HUES48 (cell line): Measurements from ENCODE around the gene C6orf52.
"Not testable (repeated sequence)": the region's sequence is repeated elsewhere in the genome, so short reads cannot be mapped to it uniquely, and the experiment has no call there.

ENCODE experiments used
- H3K27ac ChIP-seq: one replicate; pipeline ENCODE4 v1.7.0; 2013; ENCODE audit warnings: low read depth, low read length, inconsistent platforms
- H3K27me3 ChIP-seq: 2 replicates; pipeline ENCODE4 v1.6.1; 2013; ENCODE audit warnings: mild to moderate bottlenecking, low read length; ENCODE audit not compliant: control insufficient read depth, insufficient read depth
- H3K36me3 ChIP-seq: 2 replicates; pipeline ENCODE4 v1.6.1; 2013; ENCODE audit warnings: low read length; ENCODE audit not compliant: control insufficient read depth, insufficient read depth
- H3K4me1 ChIP-seq: 2 replicates; pipeline ENCODE4 v1.6.1; 2013; ENCODE audit warnings: mild to moderate bottlenecking, low read length; ENCODE audit not compliant: control insufficient read depth, insufficient read depth
- H3K4me3 ChIP-seq: 2 replicates; pipeline ENCODE4 v1.5.1; 2013; ENCODE audit warnings: mild to moderate bottlenecking, low read depth, low read length
- H3K9ac ChIP-seq: 2 replicates; pipeline ENCODE4 v1.6.1; 2013; ENCODE audit warnings: mild to moderate bottlenecking, low read depth, low read length, moderate library complexity
- H3K9me3 ChIP-seq: 2 replicates; pipeline ENCODE4 v1.6.1; 2013; ENCODE audit warnings: low read length; ENCODE audit not compliant: control insufficient read depth, insufficient read depth

C6orf52 gene

GRCh38 chr6:10676403-10676802, 18.0 kb downstream of the C6orf52 start:
- Histone ChIP-seq H3K9me3 (no peaks in the 10 kb centered on the region), H3K4me3 (no peak overlapping the region), H3K36me3 (no peaks in the 10 kb centered on the region), H3K9ac (no peak overlapping the region), H3K27ac (no peak overlapping the region), H3K27me3 (no peaks in the 10 kb centered on the region), H3K4me1 (no peaks in the 10 kb centered on the region)

DNA sequence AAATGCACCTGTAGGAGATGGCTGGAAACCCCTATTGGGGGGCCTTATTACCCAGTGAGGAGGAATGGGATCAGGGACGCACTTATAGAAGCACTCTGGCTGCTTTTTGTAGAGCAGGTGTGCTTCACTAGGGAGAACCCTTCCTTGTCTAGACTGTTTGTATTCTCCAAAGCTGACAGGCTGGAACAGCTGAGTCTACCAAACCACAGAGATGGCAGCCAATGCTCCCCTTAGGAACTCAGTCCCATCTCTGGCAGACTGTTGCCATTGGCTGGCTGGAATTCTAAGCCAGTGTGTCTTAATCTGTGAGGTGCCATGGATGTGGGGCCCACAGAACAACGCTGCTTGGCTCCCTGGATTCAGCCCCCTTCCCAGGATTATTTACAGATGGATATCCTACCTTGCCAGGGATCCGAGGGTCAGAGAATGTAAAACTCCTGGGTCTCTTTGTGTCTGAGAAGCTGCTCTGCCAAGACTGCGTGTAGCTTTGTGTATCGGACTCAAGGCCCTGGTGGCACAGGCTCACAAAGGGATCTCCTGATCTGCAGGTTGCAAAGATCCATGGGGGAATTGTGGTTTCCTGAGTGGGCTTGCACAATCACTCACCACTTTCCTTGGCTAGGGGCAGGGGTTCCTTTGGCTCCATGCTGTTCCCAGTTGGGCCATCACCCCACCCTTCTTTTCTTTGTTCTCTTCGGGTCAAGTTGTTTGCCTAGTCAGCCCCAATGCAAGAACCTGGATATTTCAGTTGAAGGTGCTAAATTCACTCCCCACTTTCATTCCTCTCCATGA, 26.1 kb downstream of the C6orf52 start:
- no peaks in the 10 kb centered on the region for H3K27me3 ChIP-seq
- no peak overlapping the region for H3K4me3 ChIP-seq
- no peaks in the 10 kb centered on the region for H3K9me3 ChIP-seq
- no peak overlapping the region for H3K27ac ChIP-seq
- no peak overlapping the region for H3K9ac ChIP-seq
- no peaks in the 10 kb centered on the region for H3K36me3 ChIP-seq
- H3K4me1 ChIP-seq, result no peaks in the 10 kb centered on the region

DNA sequence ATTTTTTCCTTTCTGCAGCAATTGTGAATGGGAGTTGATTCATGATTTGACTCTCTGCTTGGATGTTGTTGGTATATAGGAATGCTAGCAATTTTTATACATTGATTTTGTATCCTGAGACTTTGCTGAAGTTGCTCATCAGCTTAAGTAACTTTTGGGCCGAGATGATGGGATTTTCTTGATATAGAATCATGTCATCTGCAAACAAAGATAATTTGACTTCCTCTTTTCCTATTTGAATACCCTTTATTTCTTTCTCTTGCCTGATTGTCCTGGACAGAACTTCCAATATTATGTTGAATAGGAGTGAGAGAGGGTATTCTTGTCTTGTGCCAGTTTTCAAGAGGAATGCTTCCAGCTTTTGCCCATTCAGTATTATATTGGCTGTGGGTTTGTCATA, 28.8 kb downstream of the C6orf52 start:
- H3K9me3 ChIP-seq, H3K36me3 ChIP-seq, H3K27ac ChIP-seq, H3K9ac ChIP-seq, H3K4me3 ChIP-seq, H3K27me3 ChIP-seq, H3K4me1 ChIP-seq: not testable (repeated sequence)

- H3K4me3 ChIP-seq, result no peak overlapping the region
- no peaks in the 10 kb centered on the region for H3K36me3 ChIP-seq
- H3K9ac ChIP-seq, result no peak overlapping the region
- H3K4me1 ChIP-seq, result no peaks in the 10 kb centered on the region
- no peak overlapping the region for H3K27ac ChIP-seq
- H3K27me3 ChIP-seq, result no peaks in the 10 kb centered on the region
- H3K9me3 ChIP-seq, result no peaks in the 10 kb centered on the region
Measured at GRCh38 chr6:10662742-10663141, 31.7 kb downstream of the C6orf52 start.

- no peaks in the 10 kb centered on the region for H3K27me3 ChIP-seq
- no peak overlapping the region for H3K4me3 ChIP-seq
- H3K36me3 ChIP-seq, result no peaks in the 10 kb centered on the region
- no peaks in the 10 kb centered on the region for H3K9me3 ChIP-seq
- H3K9ac ChIP-seq, result no peak overlapping the region
- no peak overlapping the region for H3K27ac ChIP-seq
- no peaks in the 10 kb centered on the region for H3K4me1 ChIP-seq
Measured at GRCh38 chr6:10662207-10662606, 32.2 kb downstream of the C6orf52 start.

GRCh38 chr6:10660431-10661191, 33.8 kb downstream of the C6orf52 start:
- not testable (repeated sequence) for H3K9ac ChIP-seq, H3K9me3 ChIP-seq, H3K27ac ChIP-seq, H3K36me3 ChIP-seq, H3K4me1 ChIP-seq, H3K4me3 ChIP-seq, H3K27me3 ChIP-seq

GRCh38 chr6:10659699-10660348, 34.6 kb downstream of the C6orf52 start:
- H3K27ac ChIP-seq, result no peak overlapping the region
- H3K36me3 ChIP-seq, result no peaks in the 10 kb centered on the region
- no peaks in the 10 kb centered on the region for H3K27me3 ChIP-seq
- H3K4me1 ChIP-seq, result no peaks in the 10 kb centered on the region
- H3K9me3 ChIP-seq, result no peaks in the 10 kb centered on the region
- H3K9ac ChIP-seq, result no peak overlapping the region
- no peak overlapping the region; the same call in 1 of the 2 replicates for H3K4me3 ChIP-seq

GRCh38 chr6:10658910-10659698, 35.3 kb downstream of the C6orf52 start:
- Histone ChIP-seq H3K4me3 (no peak overlapping the region; the same call in 1 of the 2 replicates), H3K27me3 (no peaks in the 10 kb centered on the region), H3K27ac (no peak overlapping the region), H3K9me3 (no peaks in the 10 kb centered on the region), H3K4me1 (no peaks in the 10 kb centered on the region), H3K9ac (no peak overlapping the region), H3K36me3 (no peaks in the 10 kb centered on the region)

DNA sequence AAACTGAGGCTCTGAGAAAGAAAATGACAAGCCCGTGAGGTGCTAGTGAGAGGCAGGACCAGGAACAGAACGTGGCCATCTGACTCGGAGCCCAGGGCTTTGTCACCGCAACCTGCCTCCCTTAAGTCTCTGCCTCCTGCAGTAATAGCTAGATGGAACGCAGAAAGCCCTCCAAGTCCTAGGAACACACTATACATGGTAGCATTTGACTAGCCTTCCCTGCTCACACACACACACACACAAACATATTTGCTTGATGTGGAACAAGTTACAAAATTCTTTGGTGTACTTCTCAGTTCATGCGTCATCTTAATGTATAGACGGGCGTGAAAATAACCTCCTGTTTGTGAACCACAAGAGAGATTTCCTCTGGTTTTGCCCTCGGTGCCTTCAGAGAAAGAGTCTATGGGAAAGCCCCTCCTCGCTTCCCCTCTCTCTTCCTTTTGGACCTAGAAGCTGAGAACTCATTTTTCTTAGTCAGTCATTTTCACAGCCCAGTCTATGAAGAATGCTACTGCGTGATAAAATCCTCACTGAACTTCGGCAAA, 38.8 kb downstream of the C6orf52 start:
- no peak overlapping the region for H3K9ac ChIP-seq
- no peak overlapping the region for H3K4me3 ChIP-seq

DNA sequence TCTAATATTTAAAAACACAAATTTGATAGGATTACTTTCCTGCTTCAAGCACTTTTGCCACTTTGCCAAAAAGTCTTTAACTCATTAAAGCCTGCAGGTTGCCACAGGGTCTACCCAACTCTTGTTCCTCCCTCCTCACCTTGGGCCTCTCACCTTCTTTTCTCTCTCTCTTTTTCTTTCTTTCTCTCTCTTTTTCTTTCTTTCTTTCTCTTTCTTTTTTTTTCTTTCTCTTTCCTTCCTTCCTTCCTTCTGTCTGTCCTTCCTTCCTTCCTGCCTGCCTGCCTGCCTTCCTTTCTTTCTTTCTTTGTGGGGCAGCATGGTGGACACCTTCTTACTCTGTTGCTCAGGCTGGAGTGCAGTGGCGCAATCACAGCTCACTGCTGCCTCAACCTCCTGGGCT, 50.2 kb downstream of the C6orf52 start:
- Histone ChIP-seq H3K27me3 (no peaks in the 10 kb centered on the region), H3K36me3 (no peaks in the 10 kb centered on the region), H3K27ac (no peak overlapping the region), H3K4me1 (no peaks in the 10 kb centered on the region), H3K9ac (no peak overlapping the region), H3K9me3 (no peaks in the 10 kb centered on the region), H3K4me3 (no peak overlapping the region)

More for the DNA sequence above, 38.8 kb downstream of the C6orf52 start:
- H3K4me1 ChIP-seq, result no peaks in the 10 kb centered on the region
- no peaks in the 10 kb centered on the region for H3K9me3 ChIP-seq
- H3K27me3 ChIP-seq, result no peaks in the 10 kb centered on the region
- no peak overlapping the region for H3K27ac ChIP-seq
- no peaks in the 10 kb centered on the region for H3K36me3 ChIP-seq
